ENCODE data around the gene TARDBP.
"Not testable (repeated sequence)": the region's sequence is repeated elsewhere in the genome, so short reads cannot be mapped to it uniquely, and the experiment has no call there.

Gene TARDBP

GRCh38 chr1:11046270-11046566, 33.8 kb downstream of the TARDBP start:
- DNase-seq (ENCODE audit: low read depth), result no peak
- TF ChIP-seq CTCF (IDR thresholded peaks at IDR 0.05; ENCODE audit: control insufficient read depth, insufficient read depth, low read depth, low read length, missing control alignments), result no peak
- no peak overlapping the region for H3K4me3 ChIP-seq (ENCODE audit: control insufficient read depth, low read depth, low read length)

- no peak for TF ChIP-seq CTCF (IDR thresholded peaks at IDR 0.05; ENCODE audit: control insufficient read depth, insufficient read depth, low read depth, low read length, missing control alignments)
- no peak within 1 kb of the TSS for H3K4me3 ChIP-seq (ENCODE audit: control insufficient read depth, low read depth, low read length)
- DNase-seq (ENCODE audit: low read depth), result no peak
Observed at GRCh38 chr1:11046625-11047365, 34.3 kb downstream of the TARDBP start, which contains the start of gene MASP2. Gene MASP2 (minus strand): TSS chr1:11047239. CDS start chr1:11047207, 32 bp downstream.

- H3K4me3 ChIP-seq (ENCODE audit: control insufficient read depth, low read depth, low read length); DNase-seq (ENCODE audit: low read depth): not testable (repeated sequence)
Observed at GRCh38 chr1:11051121-11051520, 38.7 kb downstream of the TARDBP start.

GRCh38 chr1:11051781-11052511, 39.5 kb downstream of the TARDBP start:
- no peak for TF ChIP-seq CTCF (IDR thresholded peaks at IDR 0.05; ENCODE audit: control insufficient read depth, insufficient read depth, low read depth, low read length, missing control alignments)
- DNase-seq (ENCODE audit: low read depth), result no peak
- no peak overlapping the region for H3K4me3 ChIP-seq (ENCODE audit: control insufficient read depth, low read depth, low read length)

- H3K4me3 ChIP-seq (ENCODE audit: control insufficient read depth, low read depth, low read length), result no peak overlapping the region
- TF ChIP-seq CTCF (IDR thresholded peaks at IDR 0.05; ENCODE audit: control insufficient read depth, insufficient read depth, low read depth, low read length, missing control alignments), result no peak
- no peak for DNase-seq (ENCODE audit: low read depth)
Observed at GRCh38 chr1:11052839-11053757, 40.6 kb downstream of the TARDBP start.

GRCh38 chr1:11053758-11054137, 41.3 kb downstream of the TARDBP start:
- no peak for DNase-seq (ENCODE audit: low read depth)
- no peak for TF ChIP-seq CTCF (IDR thresholded peaks at IDR 0.05; ENCODE audit: control insufficient read depth, insufficient read depth, low read depth, low read length, missing control alignments)
- H3K4me3 ChIP-seq (ENCODE audit: control insufficient read depth, low read depth, low read length), result no peak overlapping the region
